WTC11 (cell line): ENCODE measurements around the gene SIPA1L3.

Experiments used
- KAT7 ChIP-seq: sonication (generic); formaldehyde crosslinking; IDR thresholded peaks from 2 replicates; pipeline ENCODE4 v1.8.1; 2023; ENCODE audit warnings: missing genetic modification reagents, mild to moderate bottlenecking, borderline replicate concordance
- NR2C2 ChIP-seq: sonication (generic); formaldehyde crosslinking; IDR thresholded peaks from 2 replicates; pipeline ENCODE4 v1.8.0; 2022; ENCODE audit warnings: mild to moderate bottlenecking, missing genetic modification reagents
- TP53 ChIP-seq: sonication (generic); formaldehyde crosslinking; IDR thresholded peaks from 2 replicates; pipeline ENCODE4 v1.8.1; 2023; ENCODE audit warnings: mild to moderate bottlenecking, missing genetic modification reagents
- ZNF263 ChIP-seq: sonication (generic); formaldehyde crosslinking; IDR thresholded peaks from 2 replicates; pipeline ENCODE4 v1.8.1; 2022; ENCODE audit warnings: low read depth, mild to moderate bottlenecking, moderate library complexity, missing genetic modification reagents
- TF ChIP-seq, protein P1 (sequence below): fragments of 200-600 bp; IDR thresholded peaks from 2 replicates; pipeline ENCODE4 v1.8.0; 2022; ENCODE audit warnings: antibody characterized with exemption
- TF ChIP-seq, protein P2 (sequence below): sonication (generic); formaldehyde crosslinking; IDR thresholded peaks from 2 replicates; pipeline ENCODE4 v1.8.0; 2022; ENCODE audit warnings: mild to moderate bottlenecking, missing genetic modification reagents
- TF ChIP-seq, protein P3 (sequence below): sonication (generic); formaldehyde crosslinking; IDR thresholded peaks from 2 replicates; pipeline ENCODE4 v1.8.1; 2023; ENCODE audit warnings: mild to moderate bottlenecking, missing genetic modification reagents, moderate library complexity

DNA sequence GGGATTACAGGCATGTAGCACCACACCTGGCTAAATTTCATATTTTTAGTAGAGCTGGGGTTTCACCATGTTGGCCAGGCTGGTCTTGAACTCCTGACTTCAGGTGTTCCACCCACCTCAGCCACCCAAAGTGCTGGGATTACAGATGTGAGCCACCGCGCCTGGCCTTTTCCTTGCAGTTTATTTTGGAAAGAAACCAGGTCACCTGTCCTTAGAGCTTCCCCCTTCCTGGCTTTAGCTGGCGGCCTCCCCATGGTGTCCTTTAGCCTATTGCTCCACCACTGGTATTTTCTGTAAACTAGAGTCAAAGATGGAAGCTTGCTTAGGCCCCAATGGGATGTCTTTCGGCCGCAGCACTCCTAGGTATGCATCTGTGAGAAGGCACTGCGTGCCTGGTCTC, 225.8 kb downstream of the SIPA1L3 start:
- TF ChIP-seq, protein P1, sequence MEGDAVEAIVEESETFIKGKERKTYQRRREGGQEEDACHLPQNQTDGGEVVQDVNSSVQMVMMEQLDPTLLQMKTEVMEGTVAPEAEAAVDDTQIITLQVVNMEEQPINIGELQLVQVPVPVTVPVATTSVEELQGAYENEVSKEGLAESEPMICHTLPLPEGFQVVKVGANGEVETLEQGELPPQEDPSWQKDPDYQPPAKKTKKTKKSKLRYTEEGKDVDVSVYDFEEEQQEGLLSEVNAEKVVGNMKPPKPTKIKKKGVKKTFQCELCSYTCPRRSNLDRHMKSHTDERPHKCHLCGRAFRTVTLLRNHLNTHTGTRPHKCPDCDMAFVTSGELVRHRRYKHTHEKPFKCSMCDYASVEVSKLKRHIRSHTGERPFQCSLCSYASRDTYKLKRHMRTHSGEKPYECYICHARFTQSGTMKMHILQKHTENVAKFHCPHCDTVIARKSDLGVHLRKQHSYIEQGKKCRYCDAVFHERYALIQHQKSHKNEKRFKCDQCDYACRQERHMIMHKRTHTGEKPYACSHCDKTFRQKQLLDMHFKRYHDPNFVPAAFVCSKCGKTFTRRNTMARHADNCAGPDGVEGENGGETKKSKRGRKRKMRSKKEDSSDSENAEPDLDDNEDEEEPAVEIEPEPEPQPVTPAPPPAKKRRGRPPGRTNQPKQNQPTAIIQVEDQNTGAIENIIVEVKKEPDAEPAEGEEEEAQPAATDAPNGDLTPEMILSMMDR, result no peak
- TF ChIP-seq, protein P2, sequence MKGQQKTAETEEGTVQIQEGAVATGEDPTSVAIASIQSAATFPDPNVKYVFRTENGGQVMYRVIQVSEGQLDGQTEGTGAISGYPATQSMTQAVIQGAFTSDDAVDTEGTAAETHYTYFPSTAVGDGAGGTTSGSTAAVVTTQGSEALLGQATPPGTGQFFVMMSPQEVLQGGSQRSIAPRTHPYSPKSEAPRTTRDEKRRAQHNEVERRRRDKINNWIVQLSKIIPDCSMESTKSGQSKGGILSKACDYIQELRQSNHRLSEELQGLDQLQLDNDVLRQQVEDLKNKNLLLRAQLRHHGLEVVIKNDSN (CRISPR knock-in tag), result no peak
- TF ChIP-seq KAT7 (CRISPR knock-in tag) (no peak), ZNF263 (CRISPR knock-in tag) (no peak), TP53 (CRISPR knock-in tag) (no peak), NR2C2 (CRISPR knock-in tag) (no peak)
- TF ChIP-seq, protein P3, sequence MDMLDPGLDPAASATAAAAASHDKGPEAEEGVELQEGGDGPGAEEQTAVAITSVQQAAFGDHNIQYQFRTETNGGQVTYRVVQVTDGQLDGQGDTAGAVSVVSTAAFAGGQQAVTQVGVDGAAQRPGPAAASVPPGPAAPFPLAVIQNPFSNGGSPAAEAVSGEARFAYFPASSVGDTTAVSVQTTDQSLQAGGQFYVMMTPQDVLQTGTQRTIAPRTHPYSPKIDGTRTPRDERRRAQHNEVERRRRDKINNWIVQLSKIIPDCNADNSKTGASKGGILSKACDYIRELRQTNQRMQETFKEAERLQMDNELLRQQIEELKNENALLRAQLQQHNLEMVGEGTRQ (CRISPR knock-in tag), result no peak
